Measurements from ENCODE around the gene MEGF6.
A peak's percentile ranks its signal among the peaks of the same experiment; 100 is the strongest.

MEGF6 gene, protein sequence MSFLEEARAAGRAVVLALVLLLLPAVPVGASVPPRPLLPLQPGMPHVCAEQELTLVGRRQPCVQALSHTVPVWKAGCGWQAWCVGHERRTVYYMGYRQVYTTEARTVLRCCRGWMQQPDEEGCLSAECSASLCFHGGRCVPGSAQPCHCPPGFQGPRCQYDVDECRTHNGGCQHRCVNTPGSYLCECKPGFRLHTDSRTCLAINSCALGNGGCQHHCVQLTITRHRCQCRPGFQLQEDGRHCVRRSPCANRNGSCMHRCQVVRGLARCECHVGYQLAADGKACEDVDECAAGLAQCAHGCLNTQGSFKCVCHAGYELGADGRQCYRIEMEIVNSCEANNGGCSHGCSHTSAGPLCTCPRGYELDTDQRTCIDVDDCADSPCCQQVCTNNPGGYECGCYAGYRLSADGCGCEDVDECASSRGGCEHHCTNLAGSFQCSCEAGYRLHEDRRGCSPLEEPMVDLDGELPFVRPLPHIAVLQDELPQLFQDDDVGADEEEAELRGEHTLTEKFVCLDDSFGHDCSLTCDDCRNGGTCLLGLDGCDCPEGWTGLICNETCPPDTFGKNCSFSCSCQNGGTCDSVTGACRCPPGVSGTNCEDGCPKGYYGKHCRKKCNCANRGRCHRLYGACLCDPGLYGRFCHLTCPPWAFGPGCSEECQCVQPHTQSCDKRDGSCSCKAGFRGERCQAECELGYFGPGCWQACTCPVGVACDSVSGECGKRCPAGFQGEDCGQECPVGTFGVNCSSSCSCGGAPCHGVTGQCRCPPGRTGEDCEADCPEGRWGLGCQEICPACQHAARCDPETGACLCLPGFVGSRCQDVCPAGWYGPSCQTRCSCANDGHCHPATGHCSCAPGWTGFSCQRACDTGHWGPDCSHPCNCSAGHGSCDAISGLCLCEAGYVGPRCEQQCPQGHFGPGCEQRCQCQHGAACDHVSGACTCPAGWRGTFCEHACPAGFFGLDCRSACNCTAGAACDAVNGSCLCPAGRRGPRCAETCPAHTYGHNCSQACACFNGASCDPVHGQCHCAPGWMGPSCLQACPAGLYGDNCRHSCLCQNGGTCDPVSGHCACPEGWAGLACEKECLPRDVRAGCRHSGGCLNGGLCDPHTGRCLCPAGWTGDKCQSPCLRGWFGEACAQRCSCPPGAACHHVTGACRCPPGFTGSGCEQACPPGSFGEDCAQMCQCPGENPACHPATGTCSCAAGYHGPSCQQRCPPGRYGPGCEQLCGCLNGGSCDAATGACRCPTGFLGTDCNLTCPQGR (N-terminal part only)

GRCh38 chr1:3611170-3612019 lies at the start of gene MEGF6:
Gene MEGF6 (minus strand): TSS chr1:3611508. CDS start chr1:3611268, 240 bp downstream.
- peak; percentile 69 for DNase-seq

- DNase-seq = no peak
Observed at GRCh38 chr1:3660704-3661103, 49.4 kb upstream of the MEGF6 start.

DNA sequence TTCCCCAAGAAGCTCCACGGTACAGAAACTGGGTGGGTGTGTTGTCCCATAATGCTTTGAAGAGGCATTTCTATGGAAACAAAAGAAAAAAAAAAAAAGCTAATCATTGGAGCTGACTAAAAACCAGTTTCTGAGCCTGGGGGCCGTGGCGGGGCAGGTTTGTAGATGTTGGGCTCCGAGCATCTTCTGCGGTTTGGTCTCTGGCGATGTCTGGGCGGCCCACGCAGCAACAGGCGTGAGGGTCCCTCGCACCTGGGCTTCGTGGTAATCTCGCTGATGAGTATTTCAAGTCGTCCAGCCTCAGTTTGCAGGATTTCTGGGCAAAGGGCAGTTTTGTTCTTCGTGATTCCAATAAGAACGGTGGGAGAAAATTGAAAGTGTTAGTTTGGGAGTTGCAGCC lies 47.8 kb upstream of the MEGF6 start:
- no peak for DNase-seq

GRCh38 chr1:3658231-3658615 lies 46.9 kb upstream of the MEGF6 start:
- DNase-seq = no peak

DNA sequence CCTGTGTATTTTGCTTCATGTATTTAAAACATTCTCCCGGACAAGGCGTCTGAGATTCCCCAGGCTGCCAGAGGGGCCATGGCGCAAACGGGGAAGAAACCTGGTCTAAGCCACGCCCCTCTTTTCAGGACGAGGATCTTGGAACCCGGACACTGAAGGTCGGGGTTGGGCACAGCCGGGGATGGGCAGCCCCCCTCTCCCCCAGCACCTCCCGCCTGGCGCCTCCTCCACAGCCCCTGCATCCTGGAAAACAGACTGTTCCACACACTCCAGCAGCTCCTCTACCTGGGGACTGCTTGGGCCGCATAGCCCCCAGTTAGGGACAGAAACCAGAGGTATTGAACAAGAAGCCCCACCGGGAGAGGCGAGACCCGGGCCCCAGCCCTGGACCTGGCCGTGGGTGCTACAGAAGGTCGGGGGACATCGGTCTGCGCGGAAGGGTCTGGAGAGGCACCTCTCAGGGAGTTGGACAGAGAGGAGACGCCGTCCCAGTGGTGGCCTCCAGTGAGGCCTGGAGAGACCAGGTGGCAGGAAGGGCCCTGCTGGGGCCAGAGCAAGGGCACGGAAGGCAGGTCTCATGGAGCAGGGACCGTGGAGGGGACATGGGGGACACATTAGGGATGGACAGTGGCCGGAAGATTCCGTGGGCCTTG lies 46.4 kb upstream of the MEGF6 start:
- DNase-seq = no peak

- DNase-seq = no peak
Observed at GRCh38 chr1:3657096-3657475, 45.8 kb upstream of the MEGF6 start.

- DNase-seq = no peak
Observed at GRCh38 chr1:3656450-3657095, 45.3 kb upstream of the MEGF6 start.

DNA sequence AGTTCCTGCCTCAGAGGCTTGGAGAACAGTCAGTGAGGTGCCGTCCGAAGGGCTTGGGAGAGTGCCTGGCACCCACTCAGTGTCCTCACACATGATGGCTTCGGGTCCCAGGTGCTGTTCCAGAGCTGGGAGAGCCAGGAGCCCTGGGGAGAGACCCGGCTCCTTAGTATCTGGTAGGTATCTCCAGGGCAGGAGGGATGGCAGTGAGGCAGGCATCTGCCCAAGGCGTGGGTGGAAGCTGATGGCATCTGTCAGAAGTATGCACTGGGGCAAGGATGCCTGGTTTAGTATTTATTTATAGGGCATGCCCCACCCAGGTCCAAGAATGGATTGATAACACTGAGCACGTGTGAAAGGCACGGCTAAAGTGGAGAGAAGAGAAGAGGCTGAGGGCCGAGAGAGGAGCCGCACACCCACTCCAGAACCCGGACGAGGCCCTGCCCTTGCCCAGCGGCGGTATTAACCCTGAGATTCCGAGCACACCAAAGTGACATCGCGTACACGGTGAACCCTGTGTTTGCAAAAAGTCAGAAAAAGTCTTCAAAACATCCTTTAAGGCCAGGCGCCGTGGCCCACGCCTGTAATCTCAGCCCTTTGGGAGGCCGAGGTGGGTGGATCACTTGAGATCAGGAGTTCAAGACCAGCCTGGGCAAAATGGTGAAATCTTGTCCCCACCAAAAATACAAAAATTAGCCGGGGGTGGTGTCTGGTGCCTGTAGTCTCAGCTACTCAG lies 43.4 kb upstream of the MEGF6 start:
- DNase-seq = no peak

GRCh38 chr1:3653286-3653618 lies 41.9 kb upstream of the MEGF6 start:
- no peak for DNase-seq

GRCh38 chr1:3652548-3653285 lies 41.4 kb upstream of the MEGF6 start:
- no peak for DNase-seq

GRCh38 chr1:3651930-3652547 lies 40.7 kb upstream of the MEGF6 start, which contains the start of gene TP73:
Gene TP73 (plus strand): TSS chr1:3652516. CDS start chr1:3682366, 29,850 bp downstream.
- no peak for DNase-seq

DNA sequence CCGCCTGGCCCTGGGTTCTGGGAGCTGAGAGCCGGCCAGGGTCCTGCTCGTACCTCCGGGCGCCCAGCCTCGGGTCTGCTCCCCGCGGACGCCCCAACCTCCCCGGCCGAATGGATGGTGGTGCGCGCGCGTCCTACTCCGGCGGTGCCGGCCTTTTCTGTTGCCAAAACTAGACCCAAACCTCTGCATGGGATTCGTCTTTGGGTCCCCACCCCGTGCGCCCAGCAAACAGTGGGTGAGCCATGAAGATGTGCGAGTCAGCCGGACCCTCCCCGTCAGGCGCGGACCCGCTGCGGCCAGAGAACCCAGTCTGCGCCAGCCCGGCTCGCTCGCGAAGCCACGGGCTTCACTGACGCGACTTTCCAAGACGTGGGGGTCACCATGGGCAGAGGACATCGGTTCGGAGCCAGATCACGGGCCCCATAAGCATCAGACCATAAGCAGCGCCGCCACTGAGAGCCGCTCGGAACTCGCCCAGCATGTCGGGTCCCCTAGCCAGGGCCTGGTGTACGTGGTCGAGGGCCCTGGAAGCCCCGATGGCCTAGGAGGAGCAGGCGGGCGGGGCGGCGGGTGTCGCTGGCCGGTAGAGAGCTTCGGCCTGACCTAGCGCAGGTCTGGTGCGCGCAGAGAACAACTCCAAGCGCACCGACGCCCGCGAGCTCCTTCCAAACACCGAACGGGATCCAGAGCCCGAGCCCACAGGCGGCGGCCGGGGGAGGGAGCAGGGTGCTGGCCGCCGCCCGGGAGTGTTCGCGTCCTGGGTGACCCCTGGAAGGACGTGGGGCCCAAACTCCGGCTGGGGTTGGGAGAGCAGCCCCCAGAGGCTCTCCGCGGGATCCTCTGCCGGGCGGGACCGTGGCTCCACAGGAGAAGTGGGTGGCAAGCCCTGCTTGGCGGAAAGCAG lies 40.0 kb upstream of the MEGF6 start:
- no peak for DNase-seq

DNA sequence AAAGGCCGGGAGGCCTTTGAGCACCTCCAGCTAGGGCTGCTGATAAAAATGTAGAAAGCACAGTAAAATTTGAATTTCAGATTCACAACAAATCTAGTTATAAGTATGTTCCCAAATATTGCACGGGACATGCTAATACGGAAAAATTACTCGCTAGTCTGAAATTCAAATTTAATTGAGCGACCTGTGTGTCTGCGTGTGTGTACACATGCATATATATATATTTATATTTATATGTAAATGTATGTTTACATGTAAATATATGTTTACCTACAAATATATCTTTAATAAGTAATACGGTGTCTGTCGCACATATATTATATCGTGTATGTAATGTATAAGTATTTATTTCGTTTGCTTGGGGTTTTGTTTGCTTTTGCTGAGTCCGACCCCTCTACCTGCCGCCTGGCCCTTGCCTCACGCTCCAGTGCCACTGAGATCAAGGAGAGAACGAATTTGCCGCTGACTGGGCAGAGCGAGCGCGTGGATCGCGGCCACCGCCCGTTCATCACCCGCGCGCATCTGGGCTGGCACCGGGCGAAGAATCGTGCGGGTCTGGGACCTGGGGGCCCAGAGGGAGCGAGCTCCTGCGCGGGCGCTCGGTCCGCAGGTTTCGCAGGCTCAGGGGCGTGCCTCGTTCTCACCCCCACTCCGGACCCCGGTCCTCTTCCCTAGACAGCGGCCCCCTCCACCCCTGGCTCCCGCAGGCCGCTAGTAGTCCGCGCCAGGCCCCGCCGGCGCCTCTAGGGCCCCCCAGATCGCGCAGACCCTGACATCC lies 39.1 kb upstream of the MEGF6 start:
- no peak for DNase-seq

GRCh38 chr1:3649342-3650247 lies 38.3 kb upstream of the MEGF6 start, which contains the start of gene WRAP73:
Gene WRAP73 (minus strand): TSS chr1:3650103. CDS start chr1:3649999, 104 bp downstream.
- peak; percentile 91 for DNase-seq

DNA sequence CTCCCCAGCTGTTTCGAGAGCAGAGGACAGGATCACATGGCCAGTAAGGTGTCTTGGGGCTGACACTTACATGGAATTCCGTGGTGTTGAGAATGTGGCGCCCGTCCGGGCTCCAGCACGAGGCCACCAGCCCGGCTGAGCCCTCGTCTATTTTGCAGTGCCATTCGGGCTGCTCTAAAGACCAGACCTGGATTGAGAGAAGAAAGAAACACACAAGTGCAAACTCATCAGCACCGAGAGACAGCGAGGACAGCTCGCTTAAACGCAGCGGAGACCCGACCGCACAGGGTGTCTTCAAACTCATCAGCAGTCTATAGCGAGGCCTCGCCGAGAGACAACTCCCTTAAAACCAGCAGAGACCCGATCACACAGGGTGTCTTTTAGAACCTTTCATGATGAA lies 35.3 kb upstream of the MEGF6 start:
- DNase-seq = no peak
